ENCODE measurements around the gene NHERF1. TPM values are rescaled to one million over a fixed set of nuclear protein-coding genes. Genes with fewer than 3 reads are reported as not detected.

NHERF1 gene
- total and polyA plus RNA-seq, 2 of the 13 experiments (the other 11 are each of a cell fraction or from before 2014, with no cell fraction given) = 169 to 269 TPM

- peak overlapping the region; percentile 39 to 78 (median 67) for H3K4me3 ChIP-seq (replicated peaks in 1 of 3; ENCODE audit: insufficient read depth in 1 of 3, low read depth in 2 of 3, low read length in 3 of 3)
- intact Hi-C loops (cut with micrococcal nuclease; ENCODE audit: unreplicated experiment) (no loop called here), in situ Hi-C loops (cut with HindIII; ENCODE audit: extremely low pct_ligation_motif_present, low pct_unique_long_range_greater_than_20kb) (loop anchor here (5.0 kb wide), 1 partner anchor 81 kb away; no protein-coding TSS in a partner anchor)
- H3K27ac ChIP-seq (ENCODE audit: extremely low read length, insufficient read depth, low read length) = no peak overlapping the region
- no peak overlapping the region for H2AFZ ChIP-seq (ENCODE audit: low read length)
- H3K4me1 ChIP-seq (ENCODE audit: insufficient read depth, low read length) = peaks cover 68% of the 10 kb centered on the region
- no peaks in the 10 kb centered on the region for H3K79me2 ChIP-seq (ENCODE audit: insufficient read depth, low read length)
- H3K27me3 ChIP-seq (ENCODE audit: control insufficient read depth in 1 of 2, insufficient read depth in 2 of 2, low read length in 2 of 2) = peaks cover 6 to 44% of the 10 kb centered on the region in 2 experiments; a peak in 4 of 5 replicates
- H3K9ac ChIP-seq (ENCODE audit: insufficient read depth, low read depth, low read length) = peak overlapping the region; percentile 30; the same call in 1 of the 2 replicates
- no peaks in the 10 kb centered on the region for H3K9me3 ChIP-seq (ENCODE audit: low read length)
- CTCF ChIA-PET (ENCODE audit: low intra/inter-chr PET ratio, low total read pairs) = interaction anchor here (2.8 kb wide), 1 partner anchor 82 kb away, joined by 22 read pairs; no protein-coding TSS in a partner anchor
- peak; percentile 82 for DNase-seq (ENCODE audit: low spot score)
- FAIRE-seq = peak; percentile 64
- POLR2A ChIA-PET = interaction anchor here (0.8 to 5.6 kb wide), 12 partner anchors 8 to 311 kb away, joined by 3 to 221 read pairs (median 14); partner anchors contain the start of genes FDXR, HID1 and NAT9
- ATAC-seq = peak; percentile 8
- H3K4me2 ChIP-seq (ENCODE audit: low read depth, low read length) = peak overlapping the region; percentile 92
- 0% methylated on average over 8 of the region's 16 CpGs for WGBS (ENCODE audit: low lambda C conversion rate)
- H3K36me3 ChIP-seq (replicated peaks in 1 of 2; ENCODE audit: control insufficient read depth in 1 of 2, insufficient read depth in 2 of 2, low read length in 2 of 2) = no peaks in the 10 kb centered on the region
- no peaks in the 10 kb centered on the region for H4K20me1 ChIP-seq (ENCODE audit: insufficient read depth, low read length)
- BruUV-seq (replicated peaks) = no TSS peak
- TF ChIP-seq BRCA1 (CRISPR knock-in tag; IDR thresholded peaks at IDR 0.05) (no peak), NFE2 (CRISPR knock-in tag; IDR thresholded peaks at IDR 0.05) (no peak), ZNF549 (CRISPR knock-in tag; IDR thresholded peaks at IDR 0.05) (no peak), HOXA3 (CRISPR knock-in tag; IDR thresholded peaks at IDR 0.05) (peak; percentile 73), IRF1 (CRISPR knock-in tag; IDR thresholded peaks at IDR 0.05; ENCODE audit: low read depth) (no peak), KAT7 (CRISPR knock-in tag; IDR thresholded peaks at IDR 0.05; ENCODE audit: borderline replicate concordance) (0 out of 2 replicates have a peak, but pooled peaks have one; percentile 39), ZNF274 (CRISPR knock-in tag; IDR thresholded peaks at IDR 0.05) (no peak), SSRP1 (CRISPR knock-in tag; IDR thresholded peaks at IDR 0.05) (no peak), ZBTB3 (CRISPR knock-in tag; IDR thresholded peaks at IDR 0.05; ENCODE audit: borderline replicate concordance, low read depth) (peak; percentile 11; the same call in 1 of the 2 replicates), RBFOX2 (IDR thresholded peaks at IDR 0.05; ENCODE audit: low read depth, low read length) (no peak), SP2 (CRISPR knock-in tag; IDR thresholded peaks at IDR 0.05) (no peak), ZNF34 (CRISPR knock-in tag; IDR thresholded peaks at IDR 0.05; ENCODE audit: borderline replicate concordance) (no peak), SMYD3 (CRISPR knock-in tag; IDR thresholded peaks at IDR 0.05) (no peak), MTERF4 (CRISPR knock-in tag; IDR thresholded peaks at IDR 0.05) (no peak), ZNF674 (CRISPR knock-in tag; IDR thresholded peaks at IDR 0.05; ENCODE audit: low read depth) (no peak), RXRB (CRISPR knock-in tag; IDR thresholded peaks at IDR 0.05; ENCODE audit: borderline replicate concordance) (peak; percentile 62; the same call in 1 of the 2 replicates), ZNF747 (CRISPR knock-in tag; IDR thresholded peaks at IDR 0.05; ENCODE audit: borderline replicate concordance) (0 out of 2 replicates have a peak, but pooled peaks have one; percentile 10), RAD51 (IDR thresholded peaks at IDR 0.05; ENCODE audit: borderline replicate concordance) (no peak), BHLHE40 (IDR thresholded peaks at IDR 0.05; ENCODE audit: low read length) (no peak), DPF2 (CRISPR knock-in tag; IDR thresholded peaks at IDR 0.05; ENCODE audit: borderline replicate concordance, low read depth) (no peak; the same call in 1 of the 2 replicates), ZNF317 (CRISPR knock-in tag; IDR thresholded peaks at IDR 0.05) (no peak), TBX2 (CRISPR knock-in tag; IDR thresholded peaks at IDR 0.05; ENCODE audit: borderline replicate concordance) (peak; percentile 73), ZSCAN9 (CRISPR knock-in tag; IDR thresholded peaks at IDR 0.05; ENCODE audit: borderline replicate concordance) (no peak), KDM5A (IDR thresholded peaks at IDR 0.05; ENCODE audit: borderline replicate concordance, low read length) (no peak)
These were observed 10.1 kb upstream of the NHERF1 start for GRCh38 chr17:74738051-74738996.
